HG03520 (cell line): ENCODE results near the gene DMD.
A peak's percentile ranks its signal among the peaks of the same experiment; 100 is the strongest.

Experiments used
- ATAC-seq: cut with Tn5 transposase; IDR thresholded peaks from one replicate; pipeline ENCODE4 v1.9.1; 2021; ENCODE audit warnings: mild to moderate bottlenecking, moderate library complexity; ENCODE audit not compliant: unreplicated experiment

DMD gene

GRCh38 chrX:32514986-32515385 is 696.4 kb downstream of the DMD start:
- ATAC-seq: peak; percentile 98

- no peak for ATAC-seq
Measured at GRCh38 chrX:32501606-32502005, 709.7 kb downstream of the DMD start.

GRCh38 chrX:32496671-32497070 is 714.7 kb downstream of the DMD start:
- no peak for ATAC-seq

GRCh38 chrX:32495855-32496254 is 715.5 kb downstream of the DMD start:
- ATAC-seq: no peak

GRCh38 chrX:32489125-32489524 is 722.2 kb downstream of the DMD start:
- ATAC-seq: no peak

- ATAC-seq: peak; percentile 46
Measured at GRCh38 chrX:32483534-32484136, 727.7 kb downstream of the DMD start.

GRCh38 chrX:32480019-32480418 is 731.3 kb downstream of the DMD start:
- no peak for ATAC-seq

- ATAC-seq: no peak
Measured at GRCh38 chrX:32472364-32472763, 739.0 kb downstream of the DMD start.

GRCh38 chrX:32455704-32456103 is 755.6 kb downstream of the DMD start:
- no peak for ATAC-seq

GRCh38 chrX:32451954-32452695 is 759.2 kb downstream of the DMD start:
- no peak for ATAC-seq

GRCh38 chrX:32448945-32449344 is 762.4 kb downstream of the DMD start:
- peak; percentile 39 for ATAC-seq

- ATAC-seq: peak; percentile 99
Measured at GRCh38 chrX:32448320-32448719, 763.0 kb downstream of the DMD start.

GRCh38 chrX:32447640-32448039 is 763.7 kb downstream of the DMD start:
- no peak for ATAC-seq

- ATAC-seq: no peak
Measured at GRCh38 chrX:32443841-32444240, 767.5 kb downstream of the DMD start.

GRCh38 chrX:32421266-32421665 is 790.1 kb downstream of the DMD start:
- no peak for ATAC-seq

- ATAC-seq: peak; percentile 75
Measured at GRCh38 chrX:32408389-32408788, 803.0 kb downstream of the DMD start.

GRCh38 chrX:32397562-32398216 is 813.7 kb downstream of the DMD start:
- ATAC-seq: peak; percentile 80

- no peak for ATAC-seq
Measured at GRCh38 chrX:32395878-32396277, 815.5 kb downstream of the DMD start.

- no peak for ATAC-seq
Measured at GRCh38 chrX:32392655-32393054, 818.7 kb downstream of the DMD start.

- no peak for ATAC-seq
Measured at GRCh38 chrX:32370456-32371205, 840.7 kb downstream of the DMD start.

GRCh38 chrX:32293962-32294700 is 917.2 kb downstream of the DMD start:
- no peak for ATAC-seq
